Body of pancreas (tissue), 4 donors: ENCODE measurements around the gene PRSS22. TPM values are rescaled to one million over a fixed set of nuclear protein-coding genes. Genes with fewer than 3 reads are reported as not detected.

Experiments
- ATAC-seq: fragments of 150-250 bp; one replicate; pipeline ENCODE4 v1.9.1; 2016
- DNase-seq, 4 donors: peaks; one replicate each; pipeline ENCODE4 v3.0.0-alpha.2; 2019
- H3K27ac ChIP-seq, 4 donors: fragments of 200-600 bp; sonication (generic); 1 replicate in 3 of 4; 2 replicates in 1 of 4; pipeline versions ENCODE4 v1.5.1 to v1.6.1; 2016 to 2019; ENCODE audit warnings: mild to moderate bottlenecking in 1 of 4, mixed read lengths in 1 of 4, moderate library complexity in 1 of 4
- H3K27me3 ChIP-seq, 2 donors: fragments of 200-600 bp; sonication (generic); one replicate each; pipeline ENCODE4 v1.6.0; 2016; ENCODE audit warnings: mild to moderate bottlenecking in 1 of 2
- H3K36me3 ChIP-seq, 2 donors: fragments of 200-600 bp; sonication (generic); replicated peaks in 1 of 2; 2 replicates each; pipeline ENCODE4 v1.5.1; 2016; ENCODE audit warnings: low read depth in 2 of 2; ENCODE audit not compliant: insufficient read depth in 1 of 2
- H3K4me1 ChIP-seq: fragments of 200-600 bp; sonication (generic); one replicate; pipeline ENCODE4 v1.6.0; 2016
- H3K4me3 ChIP-seq, 2 donors: fragments of 200-600 bp; sonication (generic); 1 replicate in 1 of 2; 2 replicates in 1 of 2; pipeline ENCODE4 v1.5.1; 2016 to 2019
- H3K9me3 ChIP-seq, 3 donors: fragments of 200-600 bp; sonication (generic); 1 replicate in 2 of 3; 2 replicates in 1 of 3; pipeline ENCODE4 v1.5.1; 2016
- POLR2A ChIP-seq, 3 donors: fragments of 450-650 bp; IDR thresholded peaks; one replicate each; pipeline ENCODE4 v1.6.1; 2016; ENCODE audit warnings: antibody characterized with exemption in 3 of 3, mild to moderate bottlenecking in 2 of 3
- WGBS, 2 donors: methylation state at CpG; one replicate each; pipeline ENCODE4 v1.1.5; 2017; 5-methylcytosine and 5-hydroxymethylcytosine counted together
- intact Hi-C: fragments of 100-400 bp; cut with DNase I; formaldehyde crosslinking; loops from one replicate; pipeline ENCODE4 v1.15.1; 2023
- total RNA-seq, 2 donors: library from RNA; depleted of rRNA; stranded (reverse); fragments of >200 nt; gene quantifications; one replicate each; pipeline ENCODE4 v1.1.0, GENCODE V29; 2016
- TF ChIP-seq, protein P1 (sequence below), 7 experiments: fragments of 450-650 bp in 4 of 7; fragments of 200-600 bp in 3 of 7; sonication (generic) in 3 of 7; IDR thresholded peaks; one replicate each; pipeline ENCODE4 v1.5.1; 2016 to 2019; ENCODE audit warnings: antibody characterized with exemption in 7 of 7

PRSS22 gene
- total RNA-seq, 2 donors from 2014 or later = 3.6 to 19.4 TPM

GRCh38 chr16:2838928-2839327 is 19.0 kb downstream of the PRSS22 start:
- H3K36me3 ChIP-seq = no peaks in the 10 kb centered on the region
- H3K27ac ChIP-seq = no peak overlapping the region
- DNase-seq (peak; percentile 77 to 83 (median 80)), ATAC-seq (peak; percentile 74)
- H3K9me3 ChIP-seq = no peaks in the 10 kb centered on the region
- H3K4me1 ChIP-seq = peaks cover 8% of the 10 kb centered on the region
- TF ChIP-seq, protein P1, sequence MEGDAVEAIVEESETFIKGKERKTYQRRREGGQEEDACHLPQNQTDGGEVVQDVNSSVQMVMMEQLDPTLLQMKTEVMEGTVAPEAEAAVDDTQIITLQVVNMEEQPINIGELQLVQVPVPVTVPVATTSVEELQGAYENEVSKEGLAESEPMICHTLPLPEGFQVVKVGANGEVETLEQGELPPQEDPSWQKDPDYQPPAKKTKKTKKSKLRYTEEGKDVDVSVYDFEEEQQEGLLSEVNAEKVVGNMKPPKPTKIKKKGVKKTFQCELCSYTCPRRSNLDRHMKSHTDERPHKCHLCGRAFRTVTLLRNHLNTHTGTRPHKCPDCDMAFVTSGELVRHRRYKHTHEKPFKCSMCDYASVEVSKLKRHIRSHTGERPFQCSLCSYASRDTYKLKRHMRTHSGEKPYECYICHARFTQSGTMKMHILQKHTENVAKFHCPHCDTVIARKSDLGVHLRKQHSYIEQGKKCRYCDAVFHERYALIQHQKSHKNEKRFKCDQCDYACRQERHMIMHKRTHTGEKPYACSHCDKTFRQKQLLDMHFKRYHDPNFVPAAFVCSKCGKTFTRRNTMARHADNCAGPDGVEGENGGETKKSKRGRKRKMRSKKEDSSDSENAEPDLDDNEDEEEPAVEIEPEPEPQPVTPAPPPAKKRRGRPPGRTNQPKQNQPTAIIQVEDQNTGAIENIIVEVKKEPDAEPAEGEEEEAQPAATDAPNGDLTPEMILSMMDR (IDR thresholded peaks at IDR 0.05) = peak; percentile 63 to 93 (median 88)
- TF ChIP-seq POLR2A (IDR thresholded peaks at IDR 0.05) = no peak
- intact Hi-C loops = no loop called here
- no peak overlapping the region for H3K4me3 ChIP-seq
- no peaks in the 10 kb centered on the region for H3K27me3 ChIP-seq
- whole genome bisulfite sequencing, 2 donors = 1% methylated on average over 12 of the region's 12 CpGs; no CpG with 5 or more reads in 1 of the 2 donors

GRCh38 chr16:2836646-2837508 is 21.1 kb downstream of the PRSS22 start:
- TF ChIP-seq, protein P1 (IDR thresholded peaks at IDR 0.05) = no peak
- TF ChIP-seq POLR2A (IDR thresholded peaks at IDR 0.05) = no peak

GRCh38 chr16:2835638-2836493 is 22.1 kb downstream of the PRSS22 start:
- no peak overlapping the region for H3K4me3 ChIP-seq
- peak; percentile 83 for ATAC-seq
- peak in 2 of 3 donors; percentile 38 to 59 for TF ChIP-seq POLR2A (IDR thresholded peaks at IDR 0.05)
- TF ChIP-seq, protein P1 (IDR thresholded peaks at IDR 0.05) = peak in 4 of 7 experiments; percentile 11 to 39 (median 35)
- 24 to 29% methylated on average over 19 to 22 of the region's 22 CpGs for WGBS, 2 donors
- no peaks in the 10 kb centered on the region for H3K36me3 ChIP-seq
- no peaks in the 10 kb centered on the region for H3K9me3 ChIP-seq
- intact Hi-C loops = no loop called here
- H3K27me3 ChIP-seq = no peaks in the 10 kb centered on the region
- H3K27ac ChIP-seq = peak overlapping the region; percentile 62 to 85 (median 78)
- peak; percentile 62 to 82 (median 73) for DNase-seq
- no peaks in the 10 kb centered on the region for H3K4me1 ChIP-seq

More at GRCh38 chr16:2836646-2837508, 21.1 kb downstream of the PRSS22 start:
- no peak overlapping the region for H3K4me3 ChIP-seq
- peaks cover under 1% of the 10 kb centered on the region for H3K4me1 ChIP-seq
- no peak for DNase-seq
- no peaks in the 10 kb centered on the region for H3K9me3 ChIP-seq
- 44 to 50% methylated on average over 10 to 13 of the region's 13 CpGs for WGBS, 2 donors
- no peak for ATAC-seq
- H3K27ac ChIP-seq = peak overlapping the region; percentile 62 to 85 (median 78)
- no peaks in the 10 kb centered on the region for H3K27me3 ChIP-seq
- no peaks in the 10 kb centered on the region for H3K36me3 ChIP-seq
- intact Hi-C loops = no loop called here

DNA sequence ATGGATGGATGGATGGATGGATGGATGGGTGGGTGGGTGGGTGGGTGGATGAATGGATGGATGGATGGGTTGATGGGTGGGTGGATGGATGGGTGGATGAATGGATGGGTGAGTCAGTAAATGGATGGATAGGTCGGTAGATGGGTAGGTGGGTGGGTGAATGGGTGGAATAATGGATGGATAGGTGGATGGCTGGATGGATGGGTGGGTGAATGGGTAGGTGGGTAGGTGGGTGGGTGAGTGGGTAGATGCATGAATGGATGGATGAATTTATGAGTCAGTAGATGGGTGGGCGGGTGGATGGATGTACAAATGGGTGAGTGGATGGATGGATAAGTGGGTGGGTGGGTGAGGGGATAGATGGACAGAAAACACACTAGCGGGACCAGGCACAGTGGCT is 23.0 kb downstream of the PRSS22 start:
- ATAC-seq = no peak
- Histone ChIP-seq H3K4me1 (no peaks in the 10 kb centered on the region), H3K9me3 (no peaks in the 10 kb centered on the region), H3K36me3 (no peaks in the 10 kb centered on the region), H3K27me3 (no peaks in the 10 kb centered on the region), H3K4me3 (no peak overlapping the region), H3K27ac (peak overlapping the region; percentile 61 to 85 (median 78))
- intact Hi-C loops = no loop called here
- 42 to 53% methylated on average over 3 of the region's 3 CpGs for WGBS, 2 donors
- DNase-seq = no peak
- TF ChIP-seq POLR2A (IDR thresholded peaks at IDR 0.05) = no peak
- TF ChIP-seq, protein P1 (IDR thresholded peaks at IDR 0.05) = no peak
